Measurements from ENCODE around the gene SCMH1.
"Not testable (repeated sequence)": the region's sequence is repeated elsewhere in the genome, so short reads cannot be mapped to it uniquely, and the experiment has no call there.

The SCMH1 gene

GRCh38 chr1:41207053-41207452 is 35.1 kb downstream of the SCMH1 start:
- DNase-seq, result not testable (repeated sequence)

DNA sequence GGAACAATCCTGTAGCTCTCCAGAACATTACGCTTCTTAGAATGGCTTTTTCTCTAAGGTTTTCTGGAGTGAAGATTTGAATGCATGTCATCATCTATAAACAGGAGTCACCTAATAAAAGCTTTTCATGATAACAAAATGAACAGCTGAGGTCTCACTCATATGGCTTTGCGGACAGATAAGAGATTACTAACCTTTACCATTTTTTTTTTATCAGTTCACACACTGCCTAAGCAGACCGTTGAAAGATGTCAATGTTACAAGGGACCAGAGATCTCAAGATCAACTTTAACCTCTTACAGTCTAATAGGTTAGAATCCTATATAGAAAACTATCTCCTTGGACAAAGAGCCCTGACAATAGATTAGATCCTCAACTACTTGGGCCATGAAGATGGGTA is 41.4 kb downstream of the SCMH1 start:
- DNase-seq, result no peak

DNA sequence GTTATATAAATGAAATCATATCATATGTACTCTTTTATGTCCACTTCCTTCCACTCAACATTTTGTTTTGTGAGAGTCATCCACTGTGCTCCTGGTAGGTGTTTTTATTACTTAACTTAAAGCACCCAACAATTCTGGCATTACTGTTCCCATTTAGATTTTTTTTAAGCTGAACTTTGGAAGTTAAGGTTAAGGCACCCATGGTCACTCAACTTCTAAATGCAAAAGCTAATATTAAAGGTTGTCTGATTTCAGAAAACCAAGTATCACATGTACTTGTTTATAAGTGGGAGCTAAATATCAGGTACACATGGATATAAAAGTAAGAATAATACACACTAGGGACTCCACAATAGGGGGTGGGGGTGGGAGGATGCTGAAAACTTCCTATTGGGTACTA is 42.7 kb downstream of the SCMH1 start:
- no peak for DNase-seq

GRCh38 chr1:41192456-41193178 is 49.5 kb downstream of the SCMH1 start:
- DNase-seq, result no peak

- no peak for DNase-seq
Measured at GRCh38 chr1:41184446-41184845, 57.7 kb downstream of the SCMH1 start.

DNA sequence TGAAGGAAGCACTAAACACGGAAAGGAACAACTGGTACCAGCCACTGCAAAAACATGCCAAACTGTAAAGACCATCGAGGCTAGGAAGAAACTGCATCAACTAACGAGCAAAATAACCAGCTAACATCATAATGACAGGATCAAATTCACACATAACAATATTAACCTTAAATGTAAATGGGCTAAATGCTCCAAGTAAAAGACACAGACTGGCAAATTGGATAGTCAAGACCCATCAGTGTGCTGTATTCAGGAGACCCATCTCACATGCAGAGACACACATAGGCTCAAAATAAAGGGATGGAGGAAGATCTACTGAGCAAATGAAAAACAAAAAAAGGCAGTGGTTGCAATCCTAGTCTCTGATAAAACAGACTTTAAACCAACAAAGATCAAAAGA is 63.9 kb downstream of the SCMH1 start:
- not testable (repeated sequence) for DNase-seq

DNA sequence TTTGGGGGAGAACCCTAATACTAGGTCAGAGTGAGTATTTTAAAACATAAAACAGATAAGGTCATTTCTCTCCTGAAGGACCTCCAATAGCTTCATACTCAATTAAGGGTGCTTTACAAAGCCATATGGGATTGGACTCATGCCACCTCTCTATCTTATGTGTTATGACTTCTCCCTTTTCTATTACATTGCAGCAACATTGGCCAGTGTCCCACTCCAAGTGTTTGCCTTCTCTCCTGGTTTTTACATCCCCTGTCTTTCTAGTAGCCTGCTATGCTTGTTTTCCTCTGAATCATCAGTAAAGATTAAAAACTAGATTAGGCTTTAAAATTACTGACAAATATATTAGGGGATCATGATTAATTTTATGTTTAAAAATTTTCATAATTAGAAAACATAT is 66.6 kb downstream of the SCMH1 start:
- DNase-seq, result no peak

GRCh38 chr1:41174170-41174569 is 67.9 kb downstream of the SCMH1 start:
- no peak for DNase-seq

GRCh38 chr1:41173651-41174050 is 68.5 kb downstream of the SCMH1 start:
- DNase-seq, result no peak

DNA sequence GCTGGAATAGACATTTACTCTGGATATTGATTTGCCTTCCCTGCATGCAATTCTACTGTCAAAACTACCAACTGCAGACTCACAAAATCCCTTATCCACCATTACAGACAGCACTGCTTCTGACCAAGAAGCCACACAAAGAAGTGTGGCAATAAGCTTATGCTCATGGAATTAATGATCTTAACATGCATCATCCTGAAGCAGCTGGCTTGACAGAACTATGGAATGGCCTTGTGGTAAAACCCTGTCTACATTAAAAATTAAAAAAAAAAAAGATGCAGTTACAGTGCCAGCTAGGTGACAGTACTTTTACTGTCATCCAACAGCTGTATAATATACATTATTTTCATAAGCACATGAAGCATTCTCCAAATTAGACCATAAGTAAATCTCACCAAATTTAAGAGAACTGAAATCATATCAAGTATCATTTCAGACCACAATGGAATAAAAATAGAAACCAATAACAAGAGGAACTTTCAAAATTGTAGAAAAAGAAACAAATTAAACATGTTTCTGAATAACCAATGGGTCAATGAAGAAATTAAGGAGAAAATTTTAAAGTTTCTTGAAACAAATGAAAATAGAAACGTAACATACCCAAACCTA is 70.7 kb downstream of the SCMH1 start:
- no peak for DNase-seq

DNA sequence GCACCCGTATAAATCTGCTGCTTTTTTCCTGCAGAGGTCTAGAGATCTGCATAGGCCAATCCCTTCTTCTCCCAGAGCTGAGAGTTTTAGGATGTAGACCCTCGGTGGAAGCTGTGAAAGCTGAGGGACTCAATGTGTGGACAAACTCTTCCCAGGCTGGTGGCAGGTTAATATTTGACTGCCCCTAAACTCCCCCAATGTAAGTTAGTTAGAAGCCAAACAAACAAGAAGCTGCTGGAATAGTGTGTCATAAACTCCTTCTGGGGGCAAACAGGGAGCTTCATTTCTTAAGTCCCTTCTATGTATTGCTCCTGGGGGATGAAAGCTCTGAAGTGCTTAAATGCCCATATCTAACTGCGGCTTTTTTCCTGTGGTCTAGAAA is 72.3 kb downstream of the SCMH1 start:
- DNase-seq, result no peak

- DNase-seq, result no peak
Measured at GRCh38 chr1:41169066-41169798, 72.9 kb downstream of the SCMH1 start.

DNA sequence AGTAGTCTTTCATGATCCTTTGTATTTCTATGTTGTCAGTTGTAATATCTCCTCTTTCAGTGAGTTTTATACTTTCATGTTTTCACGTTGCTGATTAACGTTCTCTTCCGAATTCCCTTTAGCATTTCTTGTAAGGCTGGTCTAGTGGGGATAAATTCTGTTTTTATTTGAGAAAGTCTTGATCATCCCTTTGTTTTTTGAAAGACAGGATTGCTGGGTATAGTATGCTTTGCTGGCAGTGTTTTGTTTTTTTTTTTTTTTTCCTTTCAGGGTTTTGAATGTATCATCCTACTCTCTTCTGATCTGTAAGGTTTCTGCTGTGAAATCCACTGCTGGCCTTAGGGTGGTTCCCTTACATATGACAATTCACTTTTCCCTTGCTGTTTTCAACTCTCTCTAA is 74.4 kb downstream of the SCMH1 start:
- DNase-seq, result no peak

DNA sequence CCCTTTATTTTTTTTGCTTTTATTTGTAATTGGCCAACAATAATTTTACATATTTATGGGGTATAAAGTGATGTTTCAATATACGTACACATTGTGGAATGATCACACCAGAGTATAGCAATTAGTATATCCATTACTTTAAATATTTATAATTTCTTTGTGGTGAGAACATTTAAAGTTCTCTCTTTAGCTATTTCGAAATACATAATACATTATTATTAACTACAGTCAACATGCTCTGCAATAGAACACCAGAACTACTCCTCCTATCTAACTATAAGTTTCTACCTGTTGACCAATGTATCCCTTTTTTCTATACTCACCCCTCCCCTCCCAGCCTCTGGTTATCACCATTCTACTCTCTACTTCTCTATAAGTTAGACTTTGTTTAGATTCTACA is 77.4 kb downstream of the SCMH1 start:
- no peak for DNase-seq

DNA sequence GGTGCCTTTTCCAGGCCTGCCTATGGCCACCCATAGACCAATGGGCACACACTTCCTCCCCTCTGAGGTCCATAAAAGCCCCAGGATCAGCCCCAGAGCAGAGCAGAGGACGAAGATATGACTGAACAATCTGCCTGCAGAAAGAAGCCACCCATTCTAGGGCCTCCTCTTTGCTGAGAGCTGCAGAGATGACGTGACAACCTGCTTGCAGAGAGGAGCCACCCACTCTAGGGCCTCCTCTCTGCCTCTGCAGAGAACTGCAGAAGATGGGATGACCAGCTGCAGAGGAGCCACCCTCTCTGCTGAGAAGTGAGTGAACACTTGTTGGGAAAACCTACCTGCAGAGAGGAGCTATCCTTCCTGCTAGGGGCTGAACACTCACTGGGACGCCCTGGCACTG is 79.7 kb downstream of the SCMH1 start:
- DNase-seq, result no peak

DNA sequence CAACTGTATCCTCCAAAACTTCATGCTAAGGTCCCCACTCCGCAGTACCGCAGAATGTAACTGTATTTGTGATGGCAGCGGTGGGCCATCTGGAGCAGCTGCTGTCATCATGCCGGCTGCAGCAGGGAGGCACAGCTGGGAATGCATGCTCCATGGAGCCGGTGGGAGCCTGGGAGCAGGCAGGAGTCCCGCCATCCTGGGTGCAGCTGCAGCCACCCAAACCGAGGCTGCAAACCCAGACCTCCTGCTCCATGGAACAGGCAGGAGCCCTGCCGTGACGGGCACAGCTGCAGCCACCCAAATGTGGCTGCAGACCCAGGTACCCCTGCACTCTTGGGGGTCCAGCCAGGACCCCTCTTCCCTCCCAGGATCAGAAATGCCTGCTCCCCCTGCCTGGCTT is 80.3 kb downstream of the SCMH1 start:
- DNase-seq, result no peak

DNA sequence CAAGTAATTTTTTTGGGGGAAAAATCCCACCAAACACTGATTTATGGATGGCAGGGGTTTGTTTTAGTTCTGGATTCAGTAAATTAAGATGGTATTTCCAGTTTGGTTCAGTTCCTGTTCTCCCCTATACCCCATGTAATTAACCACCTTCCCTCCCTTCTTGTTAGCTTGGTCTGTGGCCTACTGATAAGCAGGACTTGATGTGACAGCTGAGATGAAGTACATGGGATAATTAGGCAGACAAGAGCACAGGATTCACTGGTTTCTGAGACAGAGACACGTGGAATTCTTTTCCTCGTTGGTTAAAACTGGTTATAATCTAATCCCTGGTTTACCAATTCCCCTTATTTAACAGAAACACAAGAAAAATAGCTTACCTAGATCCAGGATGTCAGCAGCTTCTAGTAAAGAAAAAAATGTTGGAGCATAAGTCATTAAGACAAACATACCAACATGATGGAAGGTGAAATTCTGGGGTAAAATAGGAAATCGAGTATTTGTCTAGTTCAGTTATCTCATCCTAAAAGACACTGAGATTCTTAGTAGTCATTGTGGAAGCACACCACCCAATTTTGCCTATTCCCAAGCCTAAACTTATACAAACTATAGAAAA is 81.5 kb downstream of the SCMH1 start:
- DNase-seq, result no peak

GRCh38 chr1:41158966-41159365 is 83.1 kb downstream of the SCMH1 start:
- no peak for DNase-seq

- DNase-seq, result no peak
Measured at GRCh38 chr1:41158147-41158875, 83.8 kb downstream of the SCMH1 start.

GRCh38 chr1:41155105-41155504 is 87.0 kb downstream of the SCMH1 start:
- DNase-seq, result no peak

- no peak for DNase-seq
Measured at GRCh38 chr1:41153750-41154274, 88.3 kb downstream of the SCMH1 start.

DNA sequence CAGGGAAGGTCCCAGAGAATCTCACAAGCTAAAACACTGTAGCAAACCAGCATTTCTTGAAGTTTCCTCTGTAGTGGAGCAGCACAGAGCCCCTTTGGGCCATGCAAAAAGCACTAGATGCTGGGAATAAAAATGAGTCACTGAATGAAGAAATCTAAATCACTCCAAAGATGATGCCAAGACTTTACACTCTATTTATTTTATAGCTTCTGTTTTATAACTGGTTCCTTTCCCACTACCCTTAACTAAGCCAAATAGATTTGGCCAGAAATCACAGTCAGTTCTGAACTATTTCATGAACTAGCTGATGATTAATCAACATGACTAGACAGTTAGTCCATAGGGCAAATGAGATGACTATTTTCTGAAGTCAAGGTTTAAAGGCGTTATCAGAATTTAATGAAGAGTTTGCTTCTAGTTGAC is 89.5 kb downstream of the SCMH1 start:
- DNase-seq, result no peak

GRCh38 chr1:41151846-41152245 is 90.3 kb downstream of the SCMH1 start:
- DNase-seq, result no peak

Measured in effector CD8-positive, alpha-beta T cell (primary cell).